A549 (cell line): ENCODE measurements around the gene PID1. TPM values are rescaled to one million over a fixed set of nuclear protein-coding genes. Genes with fewer than 3 reads are reported as not detected.

Source experiments
- ATAC-seq, 2 experiments: fragments of 200-7000 bp in 1 of 2; fragments of >200 bp in 1 of 2; cut with Nextera tagmentation in 1 of 2; cut with Tn5 transposase in 1 of 2; 3 replicates each; pipeline versions ENCODE4 v1.8.0 to v1.9.1; 2018 to 2020; ENCODE audit warnings: mild to moderate bottlenecking in 1 of 2, moderate library complexity in 1 of 2
- CTCF ChIA-PET: fragments of 300-600 bp; sonication (Branson Sonifier 250); formaldehyde crosslinking; extraction: SDS; loops from one replicate; lab custom pipeline; 2021; ENCODE audit warnings: antibody characterized with exemption, inconsistent platforms; lab: Yijun Ruan, JAX
- POLR2A ChIA-PET: fragments of 350-600 bp; formaldehyde crosslinking; extraction: SDS; loops from one replicate; lab custom pipeline; 2021; ENCODE audit warnings: antibody characterized with exemption, inconsistent platforms; lab: Yijun Ruan, JAX
- DNase-seq, 2 experiments: peaks; one replicate each; pipeline versions ENCODE4 v3.0.0 to v3.0.0-alpha.2; 2011 to 2016; ENCODE audit warnings: low read depth in 1 of 2, low spot score in 1 of 2
- FAIRE-seq: peaks from 2 replicates; lab custom pipeline; 2011; peaks lifted over from hg19 to GRCh38; lab: Jason Lieb, UNC
- H3K27ac ChIP-seq, 2 experiments: fragments of >200 bp; sonication (Bioruptor Twin); formaldehyde crosslinking; 3 replicates each; pipeline ENCODE4 v1.5.1; 2016 to 2017
- H3K4me1 ChIP-seq: fragments of >200 bp; sonication (Bioruptor Twin); formaldehyde crosslinking; 3 replicates; pipeline ENCODE4 v1.6.1; 2016
- H3K4me2 ChIP-seq: fragments of >200 bp; sonication (Bioruptor Twin); formaldehyde crosslinking; 3 replicates; pipeline ENCODE4 v1.6.1; 2016
- H3K4me3 ChIP-seq: fragments of >200 bp; sonication (Bioruptor Twin); formaldehyde crosslinking; 3 replicates; pipeline ENCODE4 v1.5.1; 2016
- H3K9me3 ChIP-seq: fragments of >200 bp; sonication (Bioruptor Twin); formaldehyde crosslinking; 3 replicates; pipeline ENCODE4 v1.6.1; 2016
- BHLHE40 ChIP-seq: IDR thresholded peaks from 2 replicates; pipeline ENCODE4 v1.6.1; 2012; ENCODE audit warnings: low read depth, low read length, inconsistent platforms
- CBX8 ChIP-seq: fragments of 200-600 bp; sonication (generic); IDR thresholded peaks from 2 replicates; pipeline ENCODE4 v1.6.1; 2016
- CEBPB ChIP-seq, 2 experiments: fragments of >200 bp in 1 of 2; sonication (Bioruptor Twin) in 1 of 2; formaldehyde crosslinking in 1 of 2; IDR thresholded peaks; 2 replicates each; pipeline ENCODE4 v1.6.1; 2012 to 2016
- FOSL2 ChIP-seq, 2 experiments: fragments of 450-650 bp in 1 of 2; fragments of >200 bp in 1 of 2; sonication (Bioruptor Twin) in 1 of 2; formaldehyde crosslinking; IDR thresholded peaks; 2 replicates each; pipeline versions ENCODE4 v1.5.0 to v1.6.1; 2016 to 2020; ENCODE audit warnings: mild to moderate bottlenecking in 1 of 2, moderate library complexity in 1 of 2
- FOXS1 ChIP-seq: fragments of 250-450 bp; sonication (Bioruptor Pico); IDR thresholded peaks from 2 replicates; pipeline ENCODE4 v1.5.0; 2020; ENCODE audit warnings: mild to moderate bottlenecking, moderate library complexity
- GATA3 ChIP-seq: IDR thresholded peaks from 2 replicates; pipeline ENCODE4 v1.6.1; 2012; ENCODE audit warnings: borderline replicate concordance
- HMGXB4 ChIP-seq: fragments of 250-450 bp; sonication (Bioruptor Pico); IDR thresholded peaks from 2 replicates; pipeline ENCODE4 v1.5.0; 2021; ENCODE audit warnings: mild to moderate bottlenecking, moderate library complexity, borderline replicate concordance
- HOXB5 ChIP-seq: fragments of 250-450 bp; sonication (Bioruptor Pico); IDR thresholded peaks from 2 replicates; pipeline ENCODE4 v1.5.0; 2020; ENCODE audit warnings: mild to moderate bottlenecking, moderate library complexity
- JUNB ChIP-seq: fragments of >200 bp; sonication (Bioruptor Twin); formaldehyde crosslinking; IDR thresholded peaks from 2 replicates; pipeline ENCODE4 v1.6.1; 2016
- MAX ChIP-seq: IDR thresholded peaks from 2 replicates; pipeline ENCODE4 v1.6.1; 2012
- NPAS2 ChIP-seq: fragments of 250-450 bp; sonication (Bioruptor Pico); IDR thresholded peaks from 2 replicates; pipeline ENCODE4 v1.8.0; 2022; ENCODE audit warnings: mild to moderate bottlenecking, moderate library complexity, borderline replicate concordance
- POLR2A ChIP-seq: IDR thresholded peaks from 2 replicates; pipeline ENCODE4 v1.6.1; 2012; ENCODE audit warnings: mild to moderate bottlenecking, low read length
- RCOR1 ChIP-seq: fragments of 150-350 bp; IDR thresholded peaks from 2 replicates; pipeline ENCODE4 v1.6.1; 2014; ENCODE audit warnings: antibody characterized with exemption, low read length, low read depth
- REST ChIP-seq: fragments of 200-600 bp; sonication (generic); IDR thresholded peaks from 2 replicates; pipeline ENCODE4 v1.6.1; 2016; ENCODE audit warnings: antibody characterized with exemption, mild to moderate bottlenecking, moderate library complexity
- SMC3 ChIP-seq: fragments of >200 bp; sonication (Bioruptor Twin); formaldehyde crosslinking; IDR thresholded peaks from 3 replicates; pipeline ENCODE4 v1.6.1; 2018; ENCODE audit warnings: inconsistent platforms
- TFCP2L1 ChIP-seq: fragments of 250-450 bp; sonication (Bioruptor Pico); IDR thresholded peaks from 2 replicates; pipeline ENCODE4 v1.5.0; 2021; ENCODE audit warnings: mild to moderate bottlenecking
- TP53 ChIP-seq: fragments of 250-450 bp; sonication (Bioruptor Pico); IDR thresholded peaks from 2 replicates; pipeline ENCODE4 v1.5.0; 2021; ENCODE audit warnings: mild to moderate bottlenecking, moderate library complexity
- ZSCAN20 ChIP-seq: fragments of 250-450 bp; sonication (Bioruptor Pico); IDR thresholded peaks from 2 replicates; pipeline ENCODE4 v1.8.0; 2022; ENCODE audit warnings: mild to moderate bottlenecking, moderate library complexity
- WGBS: methylation state at CpG from one replicate; pipeline ENCODE4 v1.1.6; 2017; ENCODE audit errors: missing lambda C conversion rate; 5-methylcytosine and 5-hydroxymethylcytosine counted together
- polyA plus RNA-seq, 4 experiments: library from polyadenylated mRNA; depleted of rRNA in 3 of 4; stranded (reverse); fragments of >200 nt; fragmentation: RNase III in 1 of 4; extraction: RNeasy Plus Mini Kit Qiagen cat#74134 plus additional on column Dnase treatment in 1 of 4; gene quantifications; 2 replicates in 3 of 4; 3 replicates in 1 of 4; pipeline ENCODE4 v1.2.3, GENCODE V29; 2011 to 2017
- TF ChIP-seq, protein P1 (sequence below): IDR thresholded peaks from 2 replicates; pipeline ENCODE4 v1.6.1; 2012
- TF ChIP-seq, protein P2 (sequence below): fragments of 450-650 bp; IDR thresholded peaks from 2 replicates; pipeline ENCODE4 v1.6.1; 2014; ENCODE audit warnings: antibody characterized with exemption
- TF ChIP-seq, protein P3 (sequence below): fragments of 150-350 bp; IDR thresholded peaks from 2 replicates; pipeline ENCODE4 v1.6.1; 2014; ENCODE audit warnings: low read depth, mild to moderate bottlenecking, low read length
- TF ChIP-seq, protein P4 (sequence below): fragments of >200 bp; sonication (Bioruptor Twin); formaldehyde crosslinking; IDR thresholded peaks from 3 replicates; pipeline ENCODE4 v1.5.1; 2016
- TF ChIP-seq, protein P5 (sequence below): fragments of >200 bp; sonication (Bioruptor Twin); formaldehyde crosslinking; IDR thresholded peaks from 2 replicates; pipeline ENCODE4 v1.6.1; 2016

The PID1 gene
- polyA plus RNA-seq, 2 of the 4 experiments (the other 2 are of a cell fraction) = 0.75 to 2.7 TPM

- no peak for ATAC-seq
- no peak overlapping the region for H3K27ac ChIP-seq
- CTCF ChIA-PET = no interaction called here
- 37% methylated on average over 7 of the region's 7 CpGs for WGBS
- DNase-seq = no peak
- TF ChIP-seq HOXB5 (CRISPR knock-in tag) = no peak
- TF ChIP-seq, protein P1, sequence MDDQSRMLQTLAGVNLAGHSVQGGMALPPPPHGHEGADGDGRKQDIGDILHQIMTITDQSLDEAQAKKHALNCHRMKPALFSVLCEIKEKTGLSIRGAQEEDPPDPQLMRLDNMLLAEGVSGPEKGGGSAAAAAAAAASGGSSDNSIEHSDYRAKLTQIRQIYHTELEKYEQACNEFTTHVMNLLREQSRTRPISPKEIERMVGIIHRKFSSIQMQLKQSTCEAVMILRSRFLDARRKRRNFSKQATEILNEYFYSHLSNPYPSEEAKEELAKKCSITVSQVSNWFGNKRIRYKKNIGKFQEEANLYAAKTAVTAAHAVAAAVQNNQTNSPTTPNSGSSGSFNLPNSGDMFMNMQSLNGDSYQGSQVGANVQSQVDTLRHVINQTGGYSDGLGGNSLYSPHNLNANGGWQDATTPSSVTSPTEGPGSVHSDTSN = no peak
- TF ChIP-seq POLR2A = no peak
- TF ChIP-seq, protein P2, sequence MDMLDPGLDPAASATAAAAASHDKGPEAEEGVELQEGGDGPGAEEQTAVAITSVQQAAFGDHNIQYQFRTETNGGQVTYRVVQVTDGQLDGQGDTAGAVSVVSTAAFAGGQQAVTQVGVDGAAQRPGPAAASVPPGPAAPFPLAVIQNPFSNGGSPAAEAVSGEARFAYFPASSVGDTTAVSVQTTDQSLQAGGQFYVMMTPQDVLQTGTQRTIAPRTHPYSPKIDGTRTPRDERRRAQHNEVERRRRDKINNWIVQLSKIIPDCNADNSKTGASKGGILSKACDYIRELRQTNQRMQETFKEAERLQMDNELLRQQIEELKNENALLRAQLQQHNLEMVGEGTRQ = no peak
- no peak for TF ChIP-seq FOXS1
- TF ChIP-seq, protein P3, sequence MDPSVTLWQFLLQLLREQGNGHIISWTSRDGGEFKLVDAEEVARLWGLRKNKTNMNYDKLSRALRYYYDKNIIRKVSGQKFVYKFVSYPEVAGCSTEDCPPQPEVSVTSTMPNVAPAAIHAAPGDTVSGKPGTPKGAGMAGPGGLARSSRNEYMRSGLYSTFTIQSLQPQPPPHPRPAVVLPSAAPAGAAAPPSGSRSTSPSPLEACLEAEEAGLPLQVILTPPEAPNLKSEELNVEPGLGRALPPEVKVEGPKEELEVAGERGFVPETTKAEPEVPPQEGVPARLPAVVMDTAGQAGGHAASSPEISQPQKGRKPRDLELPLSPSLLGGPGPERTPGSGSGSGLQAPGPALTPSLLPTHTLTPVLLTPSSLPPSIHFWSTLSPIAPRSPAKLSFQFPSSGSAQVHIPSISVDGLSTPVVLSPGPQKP = no peak
- no peak for TF ChIP-seq BHLHE40
- TF ChIP-seq MAX = no peak
- no peak for TF ChIP-seq SMC3
- no peak for TF ChIP-seq RCOR1
- TF ChIP-seq, protein P4, sequence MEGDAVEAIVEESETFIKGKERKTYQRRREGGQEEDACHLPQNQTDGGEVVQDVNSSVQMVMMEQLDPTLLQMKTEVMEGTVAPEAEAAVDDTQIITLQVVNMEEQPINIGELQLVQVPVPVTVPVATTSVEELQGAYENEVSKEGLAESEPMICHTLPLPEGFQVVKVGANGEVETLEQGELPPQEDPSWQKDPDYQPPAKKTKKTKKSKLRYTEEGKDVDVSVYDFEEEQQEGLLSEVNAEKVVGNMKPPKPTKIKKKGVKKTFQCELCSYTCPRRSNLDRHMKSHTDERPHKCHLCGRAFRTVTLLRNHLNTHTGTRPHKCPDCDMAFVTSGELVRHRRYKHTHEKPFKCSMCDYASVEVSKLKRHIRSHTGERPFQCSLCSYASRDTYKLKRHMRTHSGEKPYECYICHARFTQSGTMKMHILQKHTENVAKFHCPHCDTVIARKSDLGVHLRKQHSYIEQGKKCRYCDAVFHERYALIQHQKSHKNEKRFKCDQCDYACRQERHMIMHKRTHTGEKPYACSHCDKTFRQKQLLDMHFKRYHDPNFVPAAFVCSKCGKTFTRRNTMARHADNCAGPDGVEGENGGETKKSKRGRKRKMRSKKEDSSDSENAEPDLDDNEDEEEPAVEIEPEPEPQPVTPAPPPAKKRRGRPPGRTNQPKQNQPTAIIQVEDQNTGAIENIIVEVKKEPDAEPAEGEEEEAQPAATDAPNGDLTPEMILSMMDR = no peak
- TF ChIP-seq, protein P5, sequence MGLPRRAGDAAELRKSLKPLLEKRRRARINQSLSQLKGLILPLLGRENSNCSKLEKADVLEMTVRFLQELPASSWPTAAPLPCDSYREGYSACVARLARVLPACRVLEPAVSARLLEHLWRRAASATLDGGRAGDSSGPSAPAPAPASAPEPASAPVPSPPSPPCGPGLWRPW = no peak
- TF ChIP-seq, all 56 proteins: peak for 0
- H3K9me3 ChIP-seq = no peaks in the 10 kb centered on the region
- no peak overlapping the region for H3K4me2 ChIP-seq
- no peaks in the 10 kb centered on the region for H3K4me1 ChIP-seq
- no peak for FAIRE-seq
- POLR2A ChIA-PET = no interaction called here
- no peak overlapping the region for H3K4me3 ChIP-seq
Observed at GRCh38 chr2:229201521-229201920, 69.6 kb downstream of the PID1 start.

DNA sequence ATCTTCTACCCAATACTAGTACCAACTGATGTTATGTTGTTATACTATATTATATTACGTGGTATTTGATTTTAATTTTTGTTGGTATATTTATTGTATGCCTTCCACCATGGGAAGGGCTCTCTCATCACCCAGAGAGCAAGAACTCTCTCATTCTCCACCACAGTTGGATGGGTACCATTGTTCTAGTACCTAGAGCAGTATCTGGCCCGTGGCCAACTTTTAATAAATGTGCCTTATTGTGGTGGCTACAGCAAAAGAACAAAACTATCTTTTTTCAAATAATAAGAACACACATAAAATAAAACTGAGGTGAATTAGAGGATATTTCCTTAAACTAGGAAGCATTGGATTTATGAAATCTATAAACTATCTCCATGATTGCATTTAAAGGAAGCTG, 71.8 kb downstream of the PID1 start:
- DNase-seq (no peak), FAIRE-seq (no peak), ATAC-seq (no peak)
- ChIA-PET POLR2A (no interaction called here), CTCF (no interaction called here)
- H3K4me3 ChIP-seq = no peak overlapping the region
- no peaks in the 10 kb centered on the region for H3K9me3 ChIP-seq
- H3K4me1 ChIP-seq = no peaks in the 10 kb centered on the region
- TF ChIP-seq JUNB (no peak), FOSL2 (IDR thresholded peaks at IDR 0.05) (no peak), FOSL2 (CRISPR knock-in tag; IDR thresholded peaks at IDR 0.05) (no peak), CEBPB (IDR thresholded peaks at IDR 0.05) (no peak), REST (no peak), CBX8 (no peak), HMGXB4 (CRISPR knock-in tag) (no peak), SMC3 (no peak), TFCP2L1 (CRISPR knock-in tag) (no peak), TP53 (no peak), NPAS2 (CRISPR knock-in tag) (no peak), GATA3 (no peak), ZSCAN20 (CRISPR knock-in tag) (no peak)
- TF ChIP-seq, protein P5 = no peak
- no peak overlapping the region for H3K27ac ChIP-seq
- H3K4me2 ChIP-seq = no peak overlapping the region
- WGBS = 2% methylated on average over 2 of the region's 2 CpGs
